ENCODE data around the gene ST14.
"Not testable (repeated sequence)": the region's sequence is repeated elsewhere in the genome, so short reads cannot be mapped to it uniquely, and the experiment has no call there.

Gene ST14

GRCh38 chr11:130211144-130211543, 51.6 kb downstream of the ST14 start:
- no peak for DNase-seq

DNA sequence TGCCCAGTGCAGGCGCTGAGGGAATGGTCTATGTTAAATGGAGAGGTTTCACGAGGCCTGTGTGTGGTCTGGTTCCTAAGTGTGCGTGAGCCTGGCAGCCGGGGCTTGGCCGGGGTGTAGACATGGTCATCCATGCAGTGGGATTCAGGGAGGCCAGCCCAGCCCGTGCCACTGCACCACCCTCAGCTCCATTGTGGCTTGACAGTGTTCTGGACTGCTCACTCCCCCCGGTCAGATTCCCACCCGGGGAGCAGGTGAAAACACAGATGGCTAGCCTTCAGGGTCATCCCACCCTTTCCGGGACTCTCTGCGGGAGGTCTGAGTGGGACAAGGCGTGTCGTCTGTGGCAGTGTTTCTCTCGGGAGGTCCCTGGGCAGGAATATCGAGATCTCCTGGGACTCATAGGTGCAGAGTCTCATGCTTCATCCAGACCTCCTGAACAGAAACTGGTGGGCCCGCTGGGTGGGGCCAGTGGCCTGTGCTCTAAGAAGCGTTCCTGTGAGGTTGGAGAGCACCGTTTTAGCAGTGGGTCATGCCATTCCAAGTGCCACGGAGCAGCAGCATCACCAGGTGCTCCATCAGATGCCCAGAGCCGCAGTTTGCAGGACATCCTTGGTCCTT, 52.3 kb downstream of the ST14 start:
- no peak for DNase-seq

GRCh38 chr11:130212431-130212961, 52.9 kb downstream of the ST14 start:
- no peak for DNase-seq

GRCh38 chr11:130213143-130213978, 53.8 kb downstream of the ST14 start:
- peak; percentile 71 to 74 for DNase-seq

GRCh38 chr11:130213979-130214281, 54.3 kb downstream of the ST14 start:
- peak in 1 of 2 experiments; percentile 1 for DNase-seq

DNA sequence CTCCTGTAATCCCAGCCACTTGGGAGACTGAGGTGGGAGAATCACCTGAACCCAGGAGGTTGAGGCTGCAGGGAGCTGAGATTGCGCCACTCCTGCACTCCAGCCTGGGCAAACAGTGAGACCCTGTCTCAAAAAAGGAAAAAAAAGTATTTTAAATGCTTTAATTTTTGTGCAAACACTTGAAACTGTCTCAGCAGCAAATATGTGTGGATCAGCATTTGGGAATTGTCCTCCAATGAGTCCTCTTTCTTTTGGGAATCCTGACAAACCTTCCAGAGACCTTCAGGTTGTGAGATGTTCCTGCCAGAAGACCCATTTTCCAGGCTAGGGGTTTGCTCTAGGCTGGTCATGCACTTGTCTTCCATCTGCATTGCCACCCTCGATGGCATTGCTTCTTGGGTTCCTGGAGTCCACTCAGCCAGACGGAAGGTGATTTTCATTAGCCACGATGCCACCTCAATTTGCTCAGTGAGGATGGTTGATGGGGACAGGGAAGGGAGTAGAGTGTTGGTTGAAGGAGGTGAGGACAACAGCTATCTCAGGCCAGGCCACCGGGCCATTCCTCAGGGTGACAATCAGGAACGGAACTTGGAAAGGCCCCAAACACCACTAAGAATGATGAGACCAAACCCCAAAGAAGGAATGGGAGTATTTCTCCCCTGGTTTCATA, 55.4 kb downstream of the ST14 start:
- no peak for DNase-seq

DNA sequence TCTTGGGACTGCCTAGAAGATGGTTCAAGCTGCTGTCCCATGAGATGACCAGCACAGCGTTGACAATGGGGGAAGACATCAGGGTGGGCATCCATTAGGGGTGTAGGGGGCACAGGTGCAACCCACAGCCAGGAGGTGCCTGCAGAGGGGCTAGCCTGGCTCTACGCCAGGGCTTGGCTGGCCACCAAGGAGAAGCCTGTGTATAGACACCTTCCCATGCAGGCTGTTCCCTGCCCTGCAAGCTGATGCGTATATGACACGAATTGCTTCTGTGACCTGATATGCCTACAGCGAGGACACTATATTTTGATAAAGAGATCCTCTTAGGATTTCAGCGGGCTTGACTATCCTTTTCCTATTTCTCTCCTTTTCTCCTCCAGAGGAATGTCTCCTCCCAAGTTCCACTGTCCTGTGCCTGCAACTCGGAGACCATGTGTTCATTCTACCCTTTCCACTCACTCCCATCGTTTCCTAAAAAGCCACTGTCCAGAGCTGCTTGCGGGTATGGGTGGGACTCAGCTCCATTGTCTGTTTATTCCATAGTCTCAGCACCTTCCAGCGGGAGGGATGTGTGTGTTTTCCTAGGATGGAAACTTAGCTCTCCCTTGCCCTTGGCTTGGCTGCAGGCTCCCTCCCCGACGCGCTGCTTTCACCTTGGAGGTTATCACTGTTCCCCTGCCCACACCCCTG, 56.1 kb downstream of the ST14 start:
- DNase-seq = no peak

- no peak for DNase-seq
Observed at GRCh38 chr11:130216221-130216550, 56.6 kb downstream of the ST14 start.

DNA sequence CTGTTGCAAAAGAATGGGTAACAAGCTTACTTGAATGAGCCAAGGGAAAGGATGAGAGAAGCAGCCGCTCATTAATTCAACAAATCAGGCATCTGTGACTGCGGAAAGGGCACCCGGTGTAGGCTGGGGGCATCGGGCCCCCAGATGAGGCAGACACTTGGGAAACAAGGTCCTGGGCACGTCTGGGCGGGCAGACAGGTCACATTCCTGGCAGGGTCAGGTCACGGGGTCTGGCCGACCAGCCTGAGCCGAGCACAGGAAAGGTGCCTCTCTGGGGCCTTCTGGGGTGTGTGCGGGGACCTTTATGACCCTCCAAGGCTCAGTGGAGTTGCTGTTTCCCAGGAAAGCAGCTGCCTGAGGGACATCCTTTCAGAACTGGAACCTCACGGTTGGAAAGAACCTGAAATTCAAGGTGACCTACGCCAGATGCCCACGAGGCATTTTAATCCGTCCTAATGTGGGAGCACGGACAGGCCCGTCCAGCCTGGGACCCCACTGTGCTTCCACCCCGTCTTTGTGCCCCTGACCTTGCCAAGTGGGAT, 57.1 kb downstream of the ST14 start:
- no peak for DNase-seq

DNA sequence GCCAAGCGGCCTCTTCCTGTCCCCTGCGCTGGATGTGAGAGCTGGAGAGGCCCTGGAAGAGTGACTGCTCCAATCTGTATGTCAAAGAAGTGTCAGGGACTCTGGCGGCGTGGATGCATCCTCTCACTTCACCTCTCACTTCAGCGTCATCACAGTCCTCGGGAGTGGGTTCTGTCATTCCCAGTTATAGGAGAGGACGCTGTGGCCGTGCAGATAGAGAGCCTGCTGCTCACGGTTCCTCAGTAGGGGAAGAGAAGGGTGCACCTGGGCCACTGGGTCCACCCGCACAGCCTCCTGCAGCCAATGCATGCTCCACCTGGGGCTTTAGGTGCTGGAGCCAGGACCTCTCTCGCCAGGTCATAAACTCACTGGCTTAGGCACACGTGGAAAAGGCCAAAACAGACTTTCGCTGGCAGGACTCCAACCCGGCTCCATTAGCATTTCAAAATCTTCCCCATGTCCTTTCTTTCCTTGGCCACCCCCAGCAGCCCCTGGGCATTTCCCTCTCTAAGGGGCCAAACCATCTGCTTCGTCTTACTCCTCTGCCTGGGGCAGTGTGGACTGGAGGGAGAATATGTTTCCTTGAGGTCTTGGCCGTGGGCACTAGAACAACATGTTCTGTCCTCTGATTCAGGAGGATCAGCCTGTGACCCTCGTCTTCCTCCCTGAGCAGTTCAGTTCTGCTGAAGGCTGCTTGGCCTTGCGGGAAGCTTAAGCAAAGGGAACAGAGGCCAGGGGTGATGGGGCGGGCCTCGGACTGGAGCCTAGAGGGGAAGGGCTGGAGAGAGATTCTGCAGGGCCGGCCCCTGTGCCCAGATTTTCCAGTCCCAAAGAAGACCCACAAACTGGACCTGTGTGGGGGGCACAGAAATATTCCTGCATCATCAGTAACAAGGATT, 57.8 kb downstream of the ST14 start:
- no peak for DNase-seq

- no peak for DNase-seq
Observed at GRCh38 chr11:130218501-130219070, 59.0 kb downstream of the ST14 start.

- DNase-seq = no peak
Observed at GRCh38 chr11:130219148-130219547, 59.6 kb downstream of the ST14 start.

DNA sequence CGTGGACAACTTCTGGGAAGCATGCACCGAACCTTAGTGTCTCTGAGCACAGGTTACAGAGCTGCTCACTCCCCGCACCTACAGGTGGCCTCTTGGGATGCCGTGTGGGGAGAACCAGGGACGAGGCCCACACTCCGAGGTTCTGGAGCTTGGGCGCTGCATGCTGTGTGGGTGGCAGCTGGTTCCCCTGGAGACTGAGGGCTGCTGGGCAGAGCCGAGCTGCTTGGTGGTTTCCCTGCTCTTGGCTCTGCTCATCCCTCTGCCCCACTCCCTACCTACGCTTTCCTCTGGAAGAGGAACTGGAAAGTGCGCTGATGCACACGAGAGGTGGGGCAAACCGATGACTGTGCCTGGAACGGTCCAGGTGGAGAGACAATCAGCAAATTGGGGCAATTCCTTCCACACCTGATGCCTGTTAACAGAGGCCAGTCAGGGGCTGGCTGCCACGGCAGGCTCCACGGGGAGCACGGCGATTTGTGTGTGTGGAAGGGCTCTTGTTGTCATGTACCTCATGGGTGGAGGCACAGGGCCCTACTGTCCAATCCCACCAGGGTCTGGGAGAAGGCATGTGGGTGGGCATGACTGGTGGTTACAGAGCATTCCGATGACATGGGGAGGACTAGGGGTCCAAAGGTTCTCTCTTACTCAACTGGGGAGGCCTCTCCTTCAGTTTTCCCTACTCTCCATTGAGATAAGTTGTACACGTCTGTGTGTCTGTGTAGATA, 60.9 kb downstream of the ST14 start:
- DNase-seq = no peak

- DNase-seq = no peak
Observed at GRCh38 chr11:130223291-130223971, 63.8 kb downstream of the ST14 start.

DNA sequence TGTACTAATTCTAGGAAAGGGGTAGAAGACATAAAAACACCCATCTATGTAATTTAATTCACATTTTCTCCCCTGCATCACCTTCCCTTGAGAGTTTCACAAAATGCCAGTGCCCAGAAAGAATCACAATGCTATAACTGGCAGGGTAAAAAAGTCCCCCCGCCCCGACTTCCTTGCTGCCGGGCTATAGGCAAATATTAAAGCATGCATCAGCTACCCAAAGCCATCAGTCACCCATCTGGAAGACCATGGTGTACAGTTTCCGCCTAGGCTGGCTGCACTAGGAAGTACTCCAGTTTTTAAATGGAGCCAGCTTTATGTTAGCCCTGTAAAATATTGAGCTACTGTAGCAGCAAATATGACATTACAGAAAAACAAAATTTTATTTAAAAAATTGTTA, 67.8 kb downstream of the ST14 start:
- DNase-seq = no peak

DNA sequence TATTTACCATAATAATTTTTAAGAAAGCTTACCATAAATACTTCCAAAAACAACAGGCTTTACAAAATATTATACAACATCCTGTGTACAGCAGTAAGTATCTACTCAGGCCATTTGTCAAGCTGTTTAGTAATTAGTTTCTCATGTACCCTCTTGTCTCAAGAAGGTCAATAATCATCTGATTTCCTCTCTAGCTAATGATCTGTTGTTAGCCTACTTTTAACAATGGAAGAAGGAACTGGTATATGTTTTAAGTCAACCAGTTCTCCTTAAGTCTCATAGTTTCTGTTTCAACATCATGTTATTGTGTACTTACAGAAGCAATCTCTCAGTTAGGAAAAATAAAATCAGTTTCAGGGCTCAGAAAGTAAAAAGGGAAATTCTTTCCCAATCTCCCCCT, 73.9 kb downstream of the ST14 start:
- not testable (repeated sequence) for DNase-seq

DNA sequence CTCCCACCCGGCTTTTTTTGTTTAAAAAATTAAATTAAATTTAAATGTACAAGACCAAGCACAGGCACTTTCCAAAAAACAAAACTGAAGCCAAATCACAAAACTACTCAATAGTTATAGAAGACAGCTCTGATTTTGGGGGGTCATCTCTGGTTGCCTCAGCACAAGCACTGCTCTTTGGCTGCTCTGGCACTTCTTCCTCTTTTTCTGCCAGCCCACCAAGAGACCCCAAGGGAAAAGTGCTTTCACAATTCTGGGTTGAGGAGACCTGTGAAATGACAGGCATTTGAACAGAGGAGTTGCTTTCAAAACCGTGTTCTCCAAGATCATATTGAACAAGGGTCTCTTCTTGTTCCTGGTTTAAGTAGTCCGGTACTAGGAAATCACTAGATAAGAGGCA, 74.3 kb downstream of the ST14 start:
- DNase-seq = not testable (repeated sequence)

GRCh38 chr11:130234315-130234714, 74.7 kb downstream of the ST14 start:
- no peak for DNase-seq

GRCh38 chr11:130237282-130238006, 77.9 kb downstream of the ST14 start:
- no peak for DNase-seq

GRCh38 chr11:130241713-130242112, 82.1 kb downstream of the ST14 start:
- DNase-seq = no peak

Data from activated CD4-positive, alpha-beta T cell treated with anti-CD3 and anti-CD28 coated beads, Interleukin-2, amount 50 U/mL, for 48 hours (primary cell).